ENCODE results near the gene ESR2. TPM values are rescaled to one million over a fixed set of nuclear protein-coding genes. Genes with fewer than 3 reads are reported as not detected.

The ESR2 gene
- total and polyA plus RNA-seq, 2 of the 8 experiments (the other 6 are each of a cell fraction or from before 2014, with no cell fraction given): 0.19 to 0.23 TPM

DNA sequence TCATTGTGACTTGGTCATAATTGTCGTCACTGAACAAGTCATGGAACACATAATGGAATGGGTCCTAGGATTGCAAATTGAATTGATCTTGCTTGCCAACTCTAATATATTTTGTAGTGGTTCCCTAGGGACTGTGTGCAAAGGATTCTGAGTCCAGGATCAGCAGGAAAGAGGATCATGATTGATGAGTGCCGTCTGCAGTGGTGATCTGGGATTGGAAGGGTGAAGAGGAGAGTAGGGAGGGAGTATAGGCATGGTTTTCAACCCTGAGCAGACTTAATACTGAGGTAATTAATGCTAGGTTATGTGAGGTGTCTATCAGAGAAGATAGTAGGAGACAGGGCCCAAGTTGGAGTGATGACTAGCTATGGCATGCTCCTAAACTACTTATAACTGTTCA, 168.9 kb downstream of the ESR2 start:
- DNase-seq (ENCODE audit: low read depth in 1 of 2, low spot score in 2 of 2) (no peak), FAIRE-seq (no peak)
- Histone ChIP-seq H3K9ac (replicated peaks in 1 of 4; ENCODE audit: extremely low read depth in 1 of 4, low read depth in 3 of 4, low read length in 3 of 4) (no peak overlapping the region), H4K91ac (replicated peaks; ENCODE audit: insufficient read length, low read length) (no peak overlapping the region), H2AFZ (ENCODE audit: low read length) (no peak overlapping the region), H3K4me2 (ENCODE audit: insufficient read depth in 1 of 2, low read depth in 2 of 2, low read length in 2 of 2) (no peak overlapping the region), H3K9me3 (ENCODE audit: insufficient read depth in 2 of 2, low read depth in 1 of 2, low read length in 1 of 2) (no peaks in the 10 kb centered on the region), H2BK20ac (ENCODE audit: low read length) (no peak overlapping the region), H3K23me2 (ENCODE audit: low read depth, low read length) (no peaks in the 10 kb centered on the region), H3K14ac (ENCODE audit: insufficient read length) (no peak overlapping the region), H3K18ac (ENCODE audit: extremely low read depth, low read length) (no peak overlapping the region), H3K4ac (replicated peaks; ENCODE audit: insufficient read length, low read depth, low read length) (no peak overlapping the region), H3K79me1 (ENCODE audit: low read depth, low read length) (no peaks in the 10 kb centered on the region), H3K56ac (replicated peaks; ENCODE audit: insufficient read length, low read depth, low read length) (no peak overlapping the region), H4K5ac (ENCODE audit: insufficient read length, low read depth, low read length) (no peak overlapping the region), H3K23ac (ENCODE audit: insufficient read length) (no peak overlapping the region), H2BK12ac (ENCODE audit: low read depth, low read length) (no peak overlapping the region), H2AK5ac (ENCODE audit: low read depth, low read length) (no peak overlapping the region), H3K4me1 (replicated peaks in 1 of 4; ENCODE audit: control insufficient read depth in 3 of 4, insufficient read depth in 4 of 4, low read length in 3 of 4) (no peaks in the 10 kb centered on the region), H3K79me2 (ENCODE audit: control insufficient read depth in 1 of 2, insufficient read depth in 2 of 2, low read length in 2 of 2) (no peaks in the 10 kb centered on the region), H4K20me1 (replicated peaks in 1 of 2; ENCODE audit: control insufficient read depth in 1 of 2, insufficient read depth in 2 of 2, low read length in 2 of 2) (no peaks in the 10 kb centered on the region), H2BK120ac (replicated peaks; ENCODE audit: low read depth, low read length) (no peak overlapping the region), H3K27me3 (replicated peaks in 1 of 4; ENCODE audit: control insufficient read depth in 3 of 4, extremely low read depth in 1 of 4, insufficient read depth in 3 of 4, low read length in 3 of 4) (no peaks in the 10 kb centered on the region), H3K36me3 (ENCODE audit: control insufficient read depth in 2 of 4, insufficient read depth in 4 of 4, low read length in 3 of 4) (peaks cover 7 to 34% (median 25%) of the 10 kb centered on the region in 4 experiments), H2BK15ac (ENCODE audit: low read length) (no peak overlapping the region), H3K4me3 (ENCODE audit: extremely low read depth in 1 of 4, insufficient read depth in 2 of 4, low read depth in 3 of 4, low read length in 4 of 4) (no peak overlapping the region), H2BK5ac (ENCODE audit: low read depth, low read length) (no peak overlapping the region), H3K27ac (ENCODE audit: low read depth, low read length) (no peak overlapping the region), H4K8ac (ENCODE audit: extremely low read depth, insufficient read depth, low read length) (no peak overlapping the region)
- ChIA-PET POLR2A (ENCODE audit: partially characterized antibody) (no interaction called here), CTCF (ENCODE audit: partially characterized antibody) (interaction anchor here (1.1 to 1.6 kb wide), 2 partner anchors 12 to 180 kb away, joined by 3 to 5 read pairs; no protein-coding TSS in a partner anchor)
- 88% methylated on average over 2 of the region's 2 CpGs; no CpG with 5 or more reads in 1 of the 2 experiments for WGBS, 2 experiments (ENCODE audit: extremely low coverage in 1 of 2, insufficient coverage in 1 of 2, insufficient read length in 1 of 2, insufficient replicate concordance in 2 of 2, low coverage in 1 of 2, low lambda C conversion rate in 2 of 2, missing lambda C conversion rate in 1 of 2)
- TF ChIP-seq CTBP2 (IDR thresholded peaks at IDR 0.05; ENCODE audit: borderline replicate concordance, insufficient read depth, insufficient read length, low read length) (no peak), SP1 (IDR thresholded peaks at IDR 0.05; ENCODE audit: low read depth, low read length) (no peak), RNF2 (IDR thresholded peaks at IDR 0.05; ENCODE audit: borderline replicate concordance, low read depth, low read length, missing control alignments, poor library complexity, severe bottlenecking) (no peak), KDM5A (IDR thresholded peaks at IDR 0.05; ENCODE audit: low read length) (no peak), TAF7 (optimal IDR thresholded peaks at IDR 0.05; ENCODE audit: borderline replicate concordance, low read depth, low read length) (no peak), CEBPB (IDR thresholded peaks at IDR 0.05; ENCODE audit: low read depth, low read length) (no peak), BRCA1 (IDR thresholded peaks at IDR 0.05; ENCODE audit: low read depth, low read length) (no peak), FOSL1 (IDR thresholded peaks at IDR 0.05; ENCODE audit: insufficient read depth, low read depth, low read length) (no peak), POU5F1 (IDR thresholded peaks at IDR 0.05; ENCODE audit: low read depth, low read length) (no peak), SP2 (IDR thresholded peaks at IDR 0.05; ENCODE audit: low read length) (no peak), HDAC6 (IDR thresholded peaks at IDR 0.05; ENCODE audit: low read depth, low read length) (no peak), TCF12 (IDR thresholded peaks at IDR 0.05; ENCODE audit: low read depth, low read length) (no peak)
- TF ChIP-seq, protein P1, sequence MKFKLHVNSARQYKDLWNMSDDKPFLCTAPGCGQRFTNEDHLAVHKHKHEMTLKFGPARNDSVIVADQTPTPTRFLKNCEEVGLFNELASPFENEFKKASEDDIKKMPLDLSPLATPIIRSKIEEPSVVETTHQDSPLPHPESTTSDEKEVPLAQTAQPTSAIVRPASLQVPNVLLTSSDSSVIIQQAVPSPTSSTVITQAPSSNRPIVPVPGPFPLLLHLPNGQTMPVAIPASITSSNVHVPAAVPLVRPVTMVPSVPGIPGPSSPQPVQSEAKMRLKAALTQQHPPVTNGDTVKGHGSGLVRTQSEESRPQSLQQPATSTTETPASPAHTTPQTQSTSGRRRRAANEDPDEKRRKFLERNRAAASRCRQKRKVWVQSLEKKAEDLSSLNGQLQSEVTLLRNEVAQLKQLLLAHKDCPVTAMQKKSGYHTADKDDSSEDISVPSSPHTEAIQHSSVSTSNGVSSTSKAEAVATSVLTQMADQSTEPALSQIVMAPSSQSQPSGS (IDR thresholded peaks at IDR 0.05; ENCODE audit: low read length): no peak
